MCF 10A (cell line): ENCODE data around the gene TRAPPC2L. TPM values are rescaled to one million over a fixed set of nuclear protein-coding genes. Genes with fewer than 3 reads are reported as not detected.

Experiments used
- BruUV-seq: library from RNA; stranded (reverse); fragments of 400-500 nt; replicated peaks from 2 replicates; lab custom pipeline; 2021; lab: Mats Ljungman, UMichigan
- CTCF ChIA-PET: fragments of 300-600 bp; sonication (Branson Sonifier 250); formaldehyde crosslinking; extraction: SDS; loops from one replicate; lab custom pipeline; 2021; ENCODE audit warnings: antibody characterized with exemption, inconsistent platforms; lab: Yijun Ruan, JAX
- POLR2A ChIA-PET: fragments of 300-600, 350-650 bp; sonication (Branson Sonifier 250); formaldehyde crosslinking; extraction: SDS; loops from one replicate; lab custom pipeline; 2020; ENCODE audit warnings: antibody characterized with exemption, inconsistent platforms; lab: Yijun Ruan, JAX
- DNase-seq: peaks from one replicate; pipeline ENCODE4 v3.0.0-alpha.2; 2018; ENCODE audit not compliant: unreplicated experiment
- H3K27ac Mint-ChIP-seq: one replicate; pipeline ENCODE4 v1.8.0; 2022; ENCODE audit warnings: mild to moderate bottlenecking, low read depth, mixed read lengths; ENCODE audit not compliant: unreplicated experiment
- H3K27me3 Mint-ChIP-seq: one replicate; pipeline ENCODE4 v1.8.0; 2022; ENCODE audit warnings: mixed read lengths; ENCODE audit not compliant: insufficient read depth, unreplicated experiment
- H3K36me3 Mint-ChIP-seq: one replicate; pipeline ENCODE4 v1.8.0; 2022; ENCODE audit warnings: mild to moderate bottlenecking, moderate library complexity, mixed read lengths; ENCODE audit not compliant: insufficient read depth, unreplicated experiment
- H3K4me1 Mint-ChIP-seq: one replicate; pipeline ENCODE4 v1.8.0; 2022; ENCODE audit warnings: mixed read lengths; ENCODE audit not compliant: insufficient read depth, unreplicated experiment
- H3K4me3 Mint-ChIP-seq: one replicate; pipeline ENCODE4 v1.8.0; 2022; ENCODE audit warnings: mild to moderate bottlenecking, moderate library complexity, mixed read lengths; ENCODE audit not compliant: unreplicated experiment
- H3K9me3 Mint-ChIP-seq: one replicate; pipeline ENCODE4 v1.8.0; 2022; ENCODE audit warnings: mixed read lengths; ENCODE audit not compliant: unreplicated experiment
- intact Hi-C: fragments of 100-400 bp; cut with micrococcal nuclease; formaldehyde crosslinking; loops from 2 replicates; pipeline ENCODE4 v1.14.1; 2022
- total RNA-seq: library from RNA; stranded (reverse); gene quantifications from 2 replicates; pipeline ENCODE4 v1.2.3, GENCODE V29; 2022
- TF ChIP-seq, protein P1 (sequence below): fragments of 200-600 bp; IDR thresholded peaks from one replicate; pipeline ENCODE4 v1.8.0; 2022; ENCODE audit warnings: antibody characterized with exemption, mild to moderate bottlenecking; ENCODE audit not compliant: unreplicated experiment

TRAPPC2L gene
- total RNA-seq, 1 experiment from 2014 or later = 35.6 TPM

DNA sequence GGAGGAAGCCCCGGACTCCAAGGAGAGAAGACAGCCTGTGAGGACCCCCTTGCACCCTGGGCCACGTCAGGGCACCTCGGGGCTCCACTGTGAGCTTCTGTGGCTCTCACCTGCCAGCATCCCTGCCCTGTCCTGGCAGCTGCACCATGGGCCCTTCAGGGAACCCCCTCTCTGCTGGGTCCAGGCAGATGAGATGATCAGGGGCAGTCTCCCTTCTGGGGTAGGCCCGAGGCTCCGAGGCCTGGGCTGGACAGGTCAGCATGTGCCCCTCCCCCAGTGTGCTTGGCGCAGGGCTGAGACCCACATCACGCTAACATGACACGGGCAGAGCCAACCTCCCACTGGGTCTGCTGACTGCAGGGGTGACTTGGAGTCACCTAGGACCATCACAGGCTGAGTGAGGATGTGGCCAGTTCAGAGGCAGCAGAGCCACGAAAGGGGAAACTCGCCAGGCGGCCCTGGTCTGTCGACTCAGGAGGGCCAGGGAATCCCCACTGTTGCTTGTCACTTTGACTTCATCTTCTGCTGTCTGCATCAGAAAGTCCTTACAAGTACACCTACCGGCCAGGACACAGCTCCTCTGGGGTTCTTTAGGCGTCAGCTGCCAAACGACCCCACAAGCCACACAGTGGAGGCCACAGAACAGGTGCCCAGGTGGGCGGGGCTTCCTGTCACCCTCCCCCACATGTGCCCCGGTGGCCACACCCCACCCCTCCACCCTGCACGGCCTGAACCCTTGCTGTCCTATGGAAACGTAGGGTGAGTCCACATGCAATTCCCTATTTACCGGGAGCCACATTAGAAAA, 2.4 kb upstream of the TRAPPC2L start:
- TF ChIP-seq, protein P1, sequence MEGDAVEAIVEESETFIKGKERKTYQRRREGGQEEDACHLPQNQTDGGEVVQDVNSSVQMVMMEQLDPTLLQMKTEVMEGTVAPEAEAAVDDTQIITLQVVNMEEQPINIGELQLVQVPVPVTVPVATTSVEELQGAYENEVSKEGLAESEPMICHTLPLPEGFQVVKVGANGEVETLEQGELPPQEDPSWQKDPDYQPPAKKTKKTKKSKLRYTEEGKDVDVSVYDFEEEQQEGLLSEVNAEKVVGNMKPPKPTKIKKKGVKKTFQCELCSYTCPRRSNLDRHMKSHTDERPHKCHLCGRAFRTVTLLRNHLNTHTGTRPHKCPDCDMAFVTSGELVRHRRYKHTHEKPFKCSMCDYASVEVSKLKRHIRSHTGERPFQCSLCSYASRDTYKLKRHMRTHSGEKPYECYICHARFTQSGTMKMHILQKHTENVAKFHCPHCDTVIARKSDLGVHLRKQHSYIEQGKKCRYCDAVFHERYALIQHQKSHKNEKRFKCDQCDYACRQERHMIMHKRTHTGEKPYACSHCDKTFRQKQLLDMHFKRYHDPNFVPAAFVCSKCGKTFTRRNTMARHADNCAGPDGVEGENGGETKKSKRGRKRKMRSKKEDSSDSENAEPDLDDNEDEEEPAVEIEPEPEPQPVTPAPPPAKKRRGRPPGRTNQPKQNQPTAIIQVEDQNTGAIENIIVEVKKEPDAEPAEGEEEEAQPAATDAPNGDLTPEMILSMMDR = no peak
- H3K27me3 Mint-ChIP-seq = no peaks in the 10 kb centered on the region
- BruUV-seq = no TSS peak
- CTCF ChIA-PET = no interaction called here
- POLR2A ChIA-PET = no interaction called here
- intact Hi-C loops = no loop called here
- H3K9me3 Mint-ChIP-seq = no peaks in the 10 kb centered on the region
- H3K4me3 Mint-ChIP-seq = peak overlapping the region; percentile 83
- peaks cover 18% of the 10 kb centered on the region for H3K4me1 Mint-ChIP-seq
- no peak for DNase-seq
- H3K36me3 Mint-ChIP-seq = peaks cover 11% of the 10 kb centered on the region
- no peak overlapping the region for H3K27ac Mint-ChIP-seq

DNA sequence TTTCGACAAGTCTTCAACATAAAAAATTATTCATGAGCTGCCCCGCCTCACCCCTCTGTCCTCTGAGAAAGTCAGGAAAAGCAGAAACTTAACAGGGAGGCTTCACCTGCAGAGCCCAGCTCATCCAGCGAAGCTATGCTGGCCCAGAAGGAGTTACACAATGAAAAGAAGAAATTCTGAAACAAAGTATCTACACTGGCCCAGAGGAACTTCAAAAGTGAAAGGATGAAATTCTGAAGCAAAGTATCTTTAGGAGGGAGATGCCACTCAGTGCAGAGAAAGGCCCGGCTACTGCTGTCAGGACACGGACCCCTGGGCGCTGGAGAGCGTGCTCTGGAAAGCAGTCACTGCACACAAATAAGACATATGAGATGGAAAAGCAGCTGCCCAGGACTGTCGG, 1.8 kb upstream of the TRAPPC2L start:
- CTCF ChIA-PET = interaction anchor here (5.1 kb wide), 1 partner anchor 41 kb away, joined by 47 read pairs; the partner anchor contains the start of gene APRT
- DNase-seq = no peak
- intact Hi-C loops = no loop called here
- H3K4me3 Mint-ChIP-seq = peak overlapping the region; percentile 83
- H3K36me3 Mint-ChIP-seq = peaks cover 11% of the 10 kb centered on the region
- no peaks in the 10 kb centered on the region for H3K27me3 Mint-ChIP-seq
- no TSS peak for BruUV-seq
- TF ChIP-seq, protein P1 = no peak
- POLR2A ChIA-PET = interaction anchor here (3.8 kb wide), 1 partner anchor 44 kb away, joined by 42 read pairs; the partner anchor contains the start of gene APRT
- H3K9me3 Mint-ChIP-seq = no peaks in the 10 kb centered on the region
- H3K27ac Mint-ChIP-seq = no peak overlapping the region
- H3K4me1 Mint-ChIP-seq = peaks cover 18% of the 10 kb centered on the region

DNA sequence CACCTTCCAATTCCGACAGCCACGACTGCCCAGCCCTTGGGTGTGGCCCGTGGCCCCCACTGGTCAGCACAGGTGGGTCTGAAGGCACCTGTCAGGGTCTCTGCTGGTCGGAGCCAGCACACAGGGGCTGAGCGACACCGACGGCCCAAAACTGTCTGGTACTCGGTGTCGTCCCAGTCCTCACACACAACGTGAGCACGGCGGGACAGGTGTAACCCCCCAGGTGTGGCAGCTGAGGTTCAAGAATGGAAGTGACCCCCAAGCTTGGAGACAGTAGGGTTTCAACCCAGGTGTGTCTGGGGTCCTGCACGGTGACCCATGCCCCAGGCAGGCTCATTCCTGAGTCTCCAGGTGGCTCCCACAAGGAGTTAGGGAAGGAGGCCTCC, 1.2 kb upstream of the TRAPPC2L start:
- ChIA-PET CTCF (interaction anchor here (0.7 to 5.1 kb wide), 2 partner anchors 41 to 164 kb away, joined by 3 to 47 read pairs; partner anchors contain the start of gene APRT), POLR2A (interaction anchor here (3.8 kb wide), 1 partner anchor 44 kb away, joined by 42 read pairs; the partner anchor contains the start of gene APRT)
- TF ChIP-seq, protein P1 = no peak
- intact Hi-C loops = no loop called here
- no peak overlapping the region for H3K27ac Mint-ChIP-seq
- H3K9me3 Mint-ChIP-seq = no peaks in the 10 kb centered on the region
- no TSS peak for BruUV-seq
- H3K36me3 Mint-ChIP-seq = peaks cover 11% of the 10 kb centered on the region
- peaks cover 18% of the 10 kb centered on the region for H3K4me1 Mint-ChIP-seq
- H3K4me3 Mint-ChIP-seq = peak overlapping the region; percentile 83
- no peaks in the 10 kb centered on the region for H3K27me3 Mint-ChIP-seq
- DNase-seq = no peak

DNA sequence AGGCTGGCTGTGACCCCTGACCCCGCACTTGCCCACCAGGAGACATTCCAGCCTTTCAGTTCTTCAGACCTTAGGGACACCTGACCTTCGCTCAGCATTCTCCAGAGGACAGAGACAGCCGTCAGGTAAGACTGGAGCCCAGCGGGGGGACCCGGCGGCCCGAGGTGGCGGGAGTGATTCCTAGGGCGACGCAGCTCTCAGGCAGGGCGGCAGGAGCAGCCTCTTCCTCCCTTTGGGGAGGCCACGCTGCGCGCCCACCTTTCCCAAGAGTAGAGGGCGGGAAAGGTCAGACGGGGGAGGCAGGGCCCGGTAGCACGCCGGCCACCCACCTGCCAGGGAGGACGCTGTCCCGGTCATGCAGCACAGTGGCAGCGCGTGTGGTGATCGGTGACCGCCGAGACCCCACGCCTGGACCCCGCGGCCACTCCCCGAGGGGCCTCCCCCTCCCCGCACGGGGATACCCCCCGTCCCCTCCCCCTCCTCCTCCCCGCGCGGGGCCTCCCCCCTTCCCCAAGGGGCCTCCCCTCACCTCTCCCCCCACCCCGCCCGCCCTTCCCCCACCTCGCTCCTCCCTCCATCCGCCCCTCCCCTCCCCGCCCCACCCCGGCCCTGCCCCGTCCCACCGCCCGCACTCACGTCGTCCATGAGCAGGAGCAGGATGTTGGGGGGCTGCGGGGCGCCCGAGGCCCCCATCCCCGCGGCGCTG, 652 bp upstream of the TRAPPC2L start:
- Mint-ChIP-seq H3K4me1 (peaks cover 18% of the 10 kb centered on the region), H3K4me3 (peak overlapping the region; percentile 83), H3K9me3 (no peaks in the 10 kb centered on the region), H3K36me3 (peaks cover 11% of the 10 kb centered on the region), H3K27ac (no peak overlapping the region), H3K27me3 (no peaks in the 10 kb centered on the region)
- CTCF ChIA-PET = interaction anchor here (0.5 to 5.1 kb wide), 6 partner anchors 37 to 626 kb away, joined by 3 to 47 read pairs (median 5); partner anchors contain the start of gene APRT
- no peak for DNase-seq
- POLR2A ChIA-PET = interaction anchor here (0.9 to 3.8 kb wide), 10 partner anchors 10 to 905 kb away, joined by 3 to 42 read pairs (median 4); partner anchors contain the start of genes APRT, BANP, CTU2 and RNF166
- TF ChIP-seq, protein P1 = no peak
- intact Hi-C loops = no loop called here
- BruUV-seq = no TSS peak
